Activated CD4-positive, CD25-positive, alpha-beta regulatory T cell (primary cell): Measurements from ENCODE around the gene IL1RAPL1.
"Not testable (repeated sequence)": the region's sequence is repeated elsewhere in the genome, so short reads cannot be mapped to it uniquely, and the experiment has no call there.

Experiments
- DNase-seq, 4 experiments: peaks; one replicate each; lab custom pipeline; 2025; lab: John Stamatoyannopoulos, UW

IL1RAPL1 gene

DNA sequence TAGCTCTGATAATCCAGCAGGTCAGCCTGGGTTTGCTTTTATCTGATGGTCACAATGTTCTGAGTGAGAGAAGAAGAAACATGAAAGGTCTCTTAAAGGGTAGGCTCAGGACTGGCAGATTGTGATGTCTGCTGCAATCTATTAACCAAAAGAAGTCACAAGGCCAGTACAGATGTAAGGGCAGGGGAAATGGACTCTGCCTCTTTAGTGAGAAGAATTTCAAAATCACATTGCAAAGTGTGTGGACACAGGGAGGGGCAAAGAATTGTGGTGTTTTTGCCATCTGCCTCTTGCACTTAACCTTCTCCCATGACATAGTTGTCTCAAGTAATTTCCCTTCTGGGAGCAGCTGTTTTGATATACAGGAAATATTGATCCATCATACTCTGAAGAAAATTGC lies 40.9 kb downstream of the IL1RAPL1 start:
- DNase-seq = no peak

DNA sequence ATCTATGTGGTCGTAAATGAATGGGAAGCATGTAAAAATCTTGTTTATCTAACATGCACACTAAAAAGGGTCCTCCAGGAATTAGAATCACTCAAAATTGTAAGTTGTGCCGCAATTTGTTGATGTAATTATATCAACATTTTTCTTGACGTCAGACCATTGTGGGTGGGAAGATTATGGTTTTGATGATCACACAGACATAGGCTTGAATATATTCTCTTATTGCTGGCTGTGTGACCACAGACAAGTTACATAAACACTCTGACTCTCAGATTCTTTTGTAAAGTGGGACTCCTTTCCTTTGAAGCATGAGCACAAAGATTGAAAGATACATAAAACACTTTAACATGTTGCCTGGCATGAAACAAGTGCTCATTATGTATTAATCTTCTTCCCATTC lies 51.5 kb downstream of the IL1RAPL1 start:
- DNase-seq = no peak

DNA sequence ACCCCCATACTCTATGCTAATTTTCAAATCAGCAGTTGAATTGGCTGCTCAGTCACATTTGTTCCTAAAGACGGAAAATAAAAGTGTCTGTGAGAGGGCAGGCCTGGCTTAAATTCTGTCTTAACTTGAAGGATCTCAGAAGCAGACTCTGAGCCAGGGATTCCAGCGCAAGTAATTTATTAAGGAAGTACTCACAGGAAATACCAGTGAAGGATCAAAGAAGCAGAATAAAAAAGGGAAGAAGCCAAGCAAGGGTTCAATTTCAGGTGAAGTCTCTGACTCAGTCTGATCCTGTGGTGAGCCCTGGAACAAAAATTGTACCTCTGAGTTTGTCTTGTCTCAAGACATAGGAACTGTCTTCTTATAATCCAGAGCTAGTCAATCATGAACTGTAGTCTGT lies 52.2 kb downstream of the IL1RAPL1 start:
- no peak for DNase-seq

- DNase-seq = no peak
These were observed 62.3 kb downstream of the IL1RAPL1 start for GRCh38 chrX:28649541-28649940.

- DNase-seq = no peak
These were observed 63.9 kb downstream of the IL1RAPL1 start for GRCh38 chrX:28651186-28651585.

DNA sequence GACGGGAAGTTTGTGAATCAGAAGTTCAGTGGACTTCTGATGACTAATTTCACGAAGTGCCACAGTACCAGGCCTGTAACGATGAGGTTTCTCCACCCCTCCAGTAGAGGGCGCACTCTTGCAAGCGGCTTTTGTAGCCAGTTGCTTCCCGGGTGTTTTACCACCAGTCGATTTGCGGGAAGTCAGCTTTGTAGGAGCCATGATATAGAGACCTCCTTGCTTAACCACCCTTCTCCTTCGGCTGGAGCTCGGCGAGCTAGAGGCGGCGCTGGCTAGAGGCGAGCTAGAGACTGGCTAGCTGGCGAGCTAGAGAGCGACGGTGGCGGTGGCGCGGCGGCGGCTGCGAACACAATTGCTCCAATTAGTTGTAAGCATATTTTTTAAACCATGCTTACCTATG lies 72.0 kb downstream of the IL1RAPL1 start:
- no peak for DNase-seq

GRCh38 chrX:28665778-28666177 lies 78.5 kb downstream of the IL1RAPL1 start:
- DNase-seq = no peak

DNA sequence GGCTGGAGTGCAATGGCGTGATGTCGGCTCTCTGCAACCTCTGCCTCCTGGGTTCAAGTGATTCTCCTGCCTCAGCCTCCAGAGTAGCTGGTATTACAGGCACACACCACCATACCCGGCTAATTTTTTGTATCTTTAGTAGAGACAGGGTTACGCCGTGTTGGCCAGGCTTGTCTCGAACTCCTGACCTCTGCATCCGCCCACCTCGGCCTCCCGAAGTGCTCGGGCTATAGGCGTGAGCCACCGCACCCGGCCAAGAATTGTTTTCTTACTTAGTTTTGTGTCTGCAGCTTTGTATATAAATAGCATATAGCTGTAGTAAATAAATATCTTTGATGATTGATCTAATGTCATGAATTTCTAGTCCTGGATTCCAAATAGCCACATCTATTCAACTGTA lies 81.1 kb downstream of the IL1RAPL1 start:
- DNase-seq = no peak

DNA sequence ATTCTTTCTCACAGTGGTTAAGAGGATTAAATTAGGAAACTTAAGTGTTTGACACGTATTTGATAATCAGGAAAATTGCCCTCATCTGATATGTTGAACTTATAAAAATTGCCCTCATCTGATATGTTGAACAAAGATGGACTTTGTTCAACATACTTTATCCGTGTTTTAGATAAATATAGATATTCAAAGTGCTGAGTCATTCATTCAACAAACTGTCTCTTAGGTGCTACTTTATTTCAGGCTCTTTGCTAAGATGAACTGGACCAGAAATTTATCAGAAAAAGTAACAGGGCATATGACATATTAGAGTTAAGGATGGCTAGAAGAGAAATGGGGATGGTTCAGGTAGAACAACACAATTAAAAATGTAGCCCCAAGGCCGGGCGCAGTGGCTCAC lies 81.7 kb downstream of the IL1RAPL1 start:
- no peak for DNase-seq

DNA sequence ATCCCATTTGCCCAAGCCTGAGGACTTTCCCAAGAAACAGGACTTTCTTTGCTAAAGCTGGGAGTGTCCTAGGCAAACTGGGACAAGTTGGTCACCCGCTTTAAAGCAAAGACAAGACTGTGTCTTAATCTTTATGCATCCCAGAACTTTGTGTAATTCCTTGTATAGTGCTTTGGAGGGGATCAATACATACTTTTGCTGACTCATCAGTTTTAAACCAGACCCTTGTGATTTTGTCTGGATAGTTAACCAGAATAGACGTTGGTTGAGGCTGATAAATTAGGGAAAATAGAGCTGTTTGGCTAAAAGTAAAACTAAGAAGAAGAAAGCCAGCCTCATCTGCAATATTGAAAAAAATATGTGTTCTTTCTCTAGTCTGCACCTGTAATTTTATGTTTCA lies 82.8 kb downstream of the IL1RAPL1 start:
- DNase-seq = no peak

- no peak for DNase-seq
These were observed 87.9 kb downstream of the IL1RAPL1 start for GRCh38 chrX:28675173-28675572.

GRCh38 chrX:28693101-28693500 lies 105.9 kb downstream of the IL1RAPL1 start:
- no peak for DNase-seq

GRCh38 chrX:28697732-28698131 lies 110.5 kb downstream of the IL1RAPL1 start:
- no peak for DNase-seq

DNA sequence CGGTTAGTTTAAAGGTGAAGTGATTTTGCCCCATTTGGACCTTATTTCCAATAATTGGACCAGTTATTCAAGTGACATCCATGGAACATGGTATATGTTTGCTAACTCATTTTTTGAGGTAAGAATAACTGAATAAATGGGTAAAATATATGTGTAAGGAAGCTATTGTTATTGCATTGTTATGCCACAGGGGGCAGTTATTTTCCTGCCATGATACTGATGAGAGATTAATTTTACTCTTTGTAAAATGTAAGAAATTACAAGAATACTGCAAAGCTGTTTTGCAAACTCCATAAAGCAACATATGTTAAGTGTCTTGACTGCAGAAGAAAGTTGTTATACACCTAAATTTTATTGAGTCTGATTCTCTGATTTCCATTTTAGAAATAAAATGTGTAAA lies 114.0 kb downstream of the IL1RAPL1 start:
- no peak for DNase-seq

- DNase-seq = no peak
These were observed 119.7 kb downstream of the IL1RAPL1 start for GRCh38 chrX:28706964-28707363.

DNA sequence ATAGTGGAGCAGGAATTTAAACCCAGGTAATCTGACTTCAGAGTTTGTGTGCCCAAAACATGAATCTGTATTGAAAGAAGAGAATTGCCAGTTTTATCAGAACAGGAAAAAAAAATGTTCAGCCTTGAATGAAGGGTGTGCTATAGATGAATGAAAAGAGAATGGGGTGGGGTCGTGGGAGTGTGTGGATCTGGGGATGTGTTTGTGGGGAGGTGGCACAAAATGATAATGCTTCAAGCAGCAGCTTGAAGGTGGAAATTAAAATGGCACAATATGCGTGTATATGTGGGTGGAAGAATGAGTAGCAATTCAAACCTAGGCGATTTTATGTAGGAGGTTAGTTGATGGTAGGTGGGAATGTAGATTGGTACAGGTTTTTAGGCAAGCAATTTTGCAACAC lies 122.2 kb downstream of the IL1RAPL1 start:
- no peak for DNase-seq

DNA sequence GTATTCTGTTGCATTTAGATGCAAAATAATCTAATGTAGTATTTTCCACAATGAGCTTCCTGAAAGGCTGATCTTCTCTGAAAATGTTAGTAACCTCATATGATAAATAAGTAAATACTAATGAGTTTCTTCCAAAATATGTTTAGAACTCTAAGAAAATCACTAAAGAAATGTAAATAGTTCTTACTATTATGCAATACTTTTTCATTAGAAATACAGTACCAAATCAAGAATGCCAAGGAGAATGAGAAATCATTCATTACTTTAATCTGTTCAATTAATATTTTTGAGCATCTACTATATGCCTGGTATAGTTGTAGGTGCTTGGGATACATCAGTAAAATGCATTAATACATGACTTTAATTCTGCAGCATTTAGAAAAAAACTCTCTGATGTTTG lies 130.6 kb downstream of the IL1RAPL1 start:
- no peak for DNase-seq

- DNase-seq = no peak
These were observed 131.2 kb downstream of the IL1RAPL1 start for GRCh38 chrX:28718450-28718849.

- DNase-seq = no peak
These were observed 132.4 kb downstream of the IL1RAPL1 start for GRCh38 chrX:28719620-28720019.

- no peak for DNase-seq
These were observed 165.1 kb downstream of the IL1RAPL1 start for GRCh38 chrX:28752330-28752729.

GRCh38 chrX:28756175-28756574 lies 168.9 kb downstream of the IL1RAPL1 start:
- no peak for DNase-seq

GRCh38 chrX:28756647-28757046 lies 169.4 kb downstream of the IL1RAPL1 start:
- no peak for DNase-seq

- no peak for DNase-seq
These were observed 170.0 kb downstream of the IL1RAPL1 start for GRCh38 chrX:28757290-28757689.

DNA sequence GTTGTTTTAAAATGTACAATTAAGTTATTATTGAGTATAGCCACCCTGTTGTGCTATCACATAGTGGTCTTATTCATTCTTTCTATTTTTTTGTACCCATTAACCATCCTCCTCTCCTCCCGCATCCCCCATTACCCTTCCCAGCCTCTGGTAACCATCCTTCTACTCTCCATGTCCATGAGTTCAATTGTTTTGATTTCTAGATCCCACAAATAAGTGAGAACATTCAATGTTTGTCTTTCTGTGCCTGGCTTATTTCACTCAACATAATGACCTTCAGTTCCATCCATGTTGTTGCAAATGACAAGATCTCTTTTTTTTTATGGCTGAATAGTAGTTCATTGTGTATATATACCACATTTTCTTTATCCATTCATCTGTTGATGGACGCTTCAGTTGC lies 179.3 kb downstream of the IL1RAPL1 start:
- DNase-seq = not testable (repeated sequence)

DNA sequence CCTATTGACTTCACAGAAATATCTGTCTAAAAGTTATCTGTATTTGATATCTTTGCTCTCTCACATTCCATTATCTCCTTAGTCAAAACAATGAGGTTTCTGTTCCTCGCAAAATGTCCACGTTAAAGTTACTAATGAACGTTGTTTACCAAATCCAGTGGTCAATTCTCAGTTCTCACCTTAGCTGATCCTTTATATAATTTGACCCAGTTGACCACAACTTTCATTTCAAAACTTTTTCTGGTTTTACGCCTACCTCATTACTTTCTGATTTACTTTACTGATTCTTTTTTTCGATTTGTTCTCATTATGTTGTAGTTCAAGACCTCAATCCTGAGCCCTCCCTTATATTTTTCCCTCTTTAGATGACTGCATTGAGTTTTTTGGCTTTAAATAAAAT lies 186.6 kb downstream of the IL1RAPL1 start:
- no peak for DNase-seq
